GM12875 (cell line): ENCODE measurements around the gene DAAM1.

Experiments
- H3K4me3 ChIP-seq: one replicate; pipeline ENCODE4 v1.5.1; 2011; ENCODE audit warnings: low read depth, low read length, control low read depth
- TF ChIP-seq, protein P1 (sequence below): IDR thresholded peaks from 2 replicates; pipeline ENCODE4 v1.5.1; 2011; ENCODE audit warnings: low read depth, mild to moderate bottlenecking, control low read depth, inconsistent platforms, low read length, moderate library complexity, borderline replicate concordance; ENCODE audit not compliant: insufficient read depth

Gene DAAM1

DNA sequence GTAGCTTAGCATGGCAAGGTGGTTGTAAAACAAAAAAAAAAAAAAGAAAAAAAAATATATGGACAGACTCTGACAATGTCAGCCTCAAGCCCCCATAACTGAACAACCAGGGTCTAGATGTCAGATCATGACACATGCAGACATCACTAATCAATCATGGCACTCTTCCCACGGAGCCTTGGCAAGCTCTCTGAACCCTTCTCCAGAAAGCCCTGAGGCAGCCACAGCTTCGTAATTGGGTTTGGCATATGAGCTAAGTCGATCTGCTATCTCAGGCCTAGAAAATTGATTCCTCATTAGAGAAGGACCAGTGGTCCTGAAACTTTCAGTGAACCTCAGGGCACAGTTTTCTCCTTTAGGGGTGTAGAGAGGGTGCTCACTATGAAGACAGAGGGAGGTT is 164.5 kb downstream of the DAAM1 start:
- H3K4me3 ChIP-seq = no peak overlapping the region
- TF ChIP-seq, protein P1, sequence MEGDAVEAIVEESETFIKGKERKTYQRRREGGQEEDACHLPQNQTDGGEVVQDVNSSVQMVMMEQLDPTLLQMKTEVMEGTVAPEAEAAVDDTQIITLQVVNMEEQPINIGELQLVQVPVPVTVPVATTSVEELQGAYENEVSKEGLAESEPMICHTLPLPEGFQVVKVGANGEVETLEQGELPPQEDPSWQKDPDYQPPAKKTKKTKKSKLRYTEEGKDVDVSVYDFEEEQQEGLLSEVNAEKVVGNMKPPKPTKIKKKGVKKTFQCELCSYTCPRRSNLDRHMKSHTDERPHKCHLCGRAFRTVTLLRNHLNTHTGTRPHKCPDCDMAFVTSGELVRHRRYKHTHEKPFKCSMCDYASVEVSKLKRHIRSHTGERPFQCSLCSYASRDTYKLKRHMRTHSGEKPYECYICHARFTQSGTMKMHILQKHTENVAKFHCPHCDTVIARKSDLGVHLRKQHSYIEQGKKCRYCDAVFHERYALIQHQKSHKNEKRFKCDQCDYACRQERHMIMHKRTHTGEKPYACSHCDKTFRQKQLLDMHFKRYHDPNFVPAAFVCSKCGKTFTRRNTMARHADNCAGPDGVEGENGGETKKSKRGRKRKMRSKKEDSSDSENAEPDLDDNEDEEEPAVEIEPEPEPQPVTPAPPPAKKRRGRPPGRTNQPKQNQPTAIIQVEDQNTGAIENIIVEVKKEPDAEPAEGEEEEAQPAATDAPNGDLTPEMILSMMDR = no peak

DNA sequence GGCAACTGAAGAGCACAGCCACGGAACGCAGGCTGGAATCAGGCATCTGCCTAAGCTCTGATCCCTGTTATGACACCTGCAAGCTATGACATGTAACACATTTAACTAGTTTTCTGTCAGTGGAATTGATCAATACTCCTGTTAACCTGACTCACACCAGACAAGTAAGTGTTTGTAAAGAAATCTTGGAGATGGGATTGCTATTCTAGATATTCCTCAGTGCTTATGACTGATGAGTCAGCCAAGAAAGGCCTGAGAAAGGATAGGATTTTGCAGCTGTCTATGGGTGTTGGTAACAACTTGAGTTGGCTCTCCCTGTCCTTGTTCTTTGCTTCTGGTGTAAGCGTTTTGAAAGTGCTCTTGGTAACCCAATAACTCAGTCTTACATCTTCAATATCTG is 166.2 kb downstream of the DAAM1 start:
- TF ChIP-seq, protein P1 = no peak

DNA sequence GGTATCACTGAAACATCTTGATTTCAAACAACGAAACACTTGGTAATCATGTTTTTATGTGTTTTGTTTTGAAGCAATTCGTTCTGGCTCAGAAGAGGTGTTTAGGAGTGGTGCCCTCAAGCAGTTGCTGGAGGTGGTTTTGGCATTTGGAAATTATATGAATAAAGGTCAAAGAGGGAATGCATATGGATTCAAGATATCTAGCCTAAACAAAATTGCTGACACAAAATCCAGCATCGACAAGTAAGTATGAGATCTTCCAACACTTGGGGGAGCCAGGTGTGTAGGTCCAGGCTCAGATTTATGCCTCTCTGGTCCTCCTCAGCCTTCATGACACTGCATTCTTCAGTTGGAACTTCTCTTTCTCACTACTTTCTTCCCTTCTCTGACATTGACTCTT is 166.6 kb downstream of the DAAM1 start:
- TF ChIP-seq, protein P1 = no peak
- no peak overlapping the region for H3K4me3 ChIP-seq

More for the DNA sequence above, 166.2 kb downstream of the DAAM1 start:
- no peak overlapping the region for H3K4me3 ChIP-seq

DNA sequence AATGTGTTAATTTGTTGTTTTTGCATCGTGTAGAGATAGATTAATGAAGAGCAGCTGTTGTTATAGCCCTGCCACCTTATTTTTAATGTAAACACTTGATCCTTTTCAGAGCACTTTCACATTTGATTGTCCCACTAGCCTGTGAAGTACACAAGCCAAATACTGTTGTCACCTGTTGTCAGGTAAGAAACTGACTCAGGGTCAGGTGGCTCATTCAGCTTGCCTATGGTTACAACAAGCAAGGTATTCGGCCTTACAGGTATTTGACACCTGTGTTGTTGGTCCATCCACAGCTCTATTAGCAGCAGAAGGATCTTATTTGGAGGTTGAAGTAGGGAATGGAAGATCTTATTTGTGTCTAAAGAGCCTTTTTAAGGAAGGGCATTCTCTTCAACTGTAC is 167.8 kb downstream of the DAAM1 start:
- TF ChIP-seq, protein P1 = no peak
- no peak overlapping the region for H3K4me3 ChIP-seq

DNA sequence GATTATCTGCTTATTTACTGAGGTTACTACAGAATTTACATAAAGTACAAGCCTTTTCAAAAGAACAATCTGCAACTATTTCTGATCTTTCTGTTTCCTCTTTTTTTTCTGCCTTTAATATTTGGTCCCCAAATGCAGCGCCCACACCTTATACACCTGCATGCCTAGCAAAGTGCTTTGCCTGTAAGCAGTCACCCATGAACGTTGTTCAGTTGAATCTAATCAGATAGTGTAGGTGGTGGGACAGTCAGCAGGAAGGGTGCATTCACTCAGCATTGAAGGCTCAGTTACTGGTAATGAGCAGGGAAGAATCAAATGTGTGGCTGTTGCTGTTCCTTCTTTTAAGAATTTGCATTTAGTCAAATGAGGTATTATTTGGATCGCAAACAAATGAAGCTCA is 168.3 kb downstream of the DAAM1 start:
- H3K4me3 ChIP-seq = no peak overlapping the region

DNA sequence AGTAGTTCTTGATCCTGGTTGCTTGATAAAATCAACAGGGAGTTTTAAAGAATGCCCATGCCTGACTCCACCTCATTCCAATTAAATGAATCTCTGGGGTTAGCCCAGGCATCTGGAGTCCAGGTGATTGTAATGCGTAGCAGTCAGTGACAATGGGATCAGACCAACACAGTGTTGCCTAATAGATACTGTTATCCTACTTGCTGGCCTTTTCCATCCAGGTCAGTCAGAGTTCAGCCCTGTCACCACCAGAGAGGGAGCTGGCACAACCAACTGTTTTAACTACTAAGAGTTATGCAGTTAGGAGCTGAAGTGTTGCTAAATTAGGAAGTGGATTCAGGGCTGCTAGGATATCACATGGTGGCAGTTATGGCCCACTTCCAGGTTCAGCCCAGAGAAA is 169.6 kb downstream of the DAAM1 start:
- no peak overlapping the region for H3K4me3 ChIP-seq

More for the DNA sequence above, 168.3 kb downstream of the DAAM1 start:
- TF ChIP-seq, protein P1 = no peak

DNA sequence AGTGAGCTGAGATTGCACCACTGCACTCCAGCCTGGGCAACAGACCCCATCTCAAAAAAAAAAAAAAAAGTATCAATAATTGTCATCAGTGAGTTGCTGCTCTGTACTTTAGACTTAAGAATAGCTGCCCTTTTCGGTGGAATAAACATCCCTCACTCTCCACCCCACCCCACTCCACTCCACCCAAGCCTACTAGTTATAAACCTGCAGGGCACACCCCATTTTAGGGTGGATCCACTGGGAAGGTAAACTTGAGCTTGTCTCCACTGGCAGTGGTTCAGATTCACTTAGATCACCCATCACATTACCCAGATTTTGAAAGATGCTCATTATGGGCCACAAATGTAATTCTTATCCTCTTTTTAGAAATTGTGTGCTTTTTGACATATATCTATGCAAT is 170.3 kb downstream of the DAAM1 start:
- TF ChIP-seq, protein P1 = no peak
- H3K4me3 ChIP-seq = no peak overlapping the region

More for the DNA sequence above, 169.6 kb downstream of the DAAM1 start:
- TF ChIP-seq, protein P1 = no peak
